Measurements from ENCODE around the gene TUBB1. TPM values are rescaled to one million over a fixed set of nuclear protein-coding genes. Genes with fewer than 3 reads are reported as not detected.
"Not testable (repeated sequence)": the region's sequence is repeated elsewhere in the genome, so short reads cannot be mapped to it uniquely, and the experiment has no call there.

Gene TUBB1
- total RNA-seq, 4 donors from 2014 or later, result 0.19 to 0.56 (median 0.36) TPM

DNA sequence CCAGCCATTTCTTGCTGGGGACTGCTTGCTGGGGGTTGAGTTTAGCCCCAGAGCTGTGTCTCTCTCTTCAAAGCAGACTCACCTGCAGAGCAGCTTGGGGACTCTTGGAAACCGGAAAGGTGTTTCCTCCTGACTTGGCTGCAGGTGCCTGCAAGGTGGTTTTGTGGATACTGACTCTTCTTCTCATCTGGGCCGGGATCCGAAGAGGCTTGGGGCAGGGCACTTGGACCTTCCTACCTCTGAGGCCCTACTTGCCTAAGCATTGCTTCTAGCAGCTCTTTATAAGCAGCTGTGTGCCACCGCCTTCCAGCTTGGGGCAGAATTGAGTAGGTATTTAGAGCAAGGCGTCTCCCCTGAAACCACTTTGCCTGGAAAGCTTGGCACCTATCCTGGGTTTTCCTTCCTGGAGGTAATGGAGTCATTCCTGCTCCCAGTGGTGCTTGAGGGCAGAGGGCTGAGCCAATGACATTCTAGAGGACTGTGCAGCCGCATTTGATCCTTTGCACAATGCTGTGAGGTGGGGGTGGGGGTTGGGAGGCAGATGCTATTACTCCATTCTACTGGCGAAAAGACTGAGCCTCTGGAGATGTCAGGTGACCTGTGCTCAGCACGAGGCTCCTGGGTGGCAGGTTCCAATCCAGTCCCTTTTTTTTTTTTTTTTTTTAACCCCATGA, 8.8 kb upstream of the TUBB1 start:
- TF ChIP-seq, protein P1, sequence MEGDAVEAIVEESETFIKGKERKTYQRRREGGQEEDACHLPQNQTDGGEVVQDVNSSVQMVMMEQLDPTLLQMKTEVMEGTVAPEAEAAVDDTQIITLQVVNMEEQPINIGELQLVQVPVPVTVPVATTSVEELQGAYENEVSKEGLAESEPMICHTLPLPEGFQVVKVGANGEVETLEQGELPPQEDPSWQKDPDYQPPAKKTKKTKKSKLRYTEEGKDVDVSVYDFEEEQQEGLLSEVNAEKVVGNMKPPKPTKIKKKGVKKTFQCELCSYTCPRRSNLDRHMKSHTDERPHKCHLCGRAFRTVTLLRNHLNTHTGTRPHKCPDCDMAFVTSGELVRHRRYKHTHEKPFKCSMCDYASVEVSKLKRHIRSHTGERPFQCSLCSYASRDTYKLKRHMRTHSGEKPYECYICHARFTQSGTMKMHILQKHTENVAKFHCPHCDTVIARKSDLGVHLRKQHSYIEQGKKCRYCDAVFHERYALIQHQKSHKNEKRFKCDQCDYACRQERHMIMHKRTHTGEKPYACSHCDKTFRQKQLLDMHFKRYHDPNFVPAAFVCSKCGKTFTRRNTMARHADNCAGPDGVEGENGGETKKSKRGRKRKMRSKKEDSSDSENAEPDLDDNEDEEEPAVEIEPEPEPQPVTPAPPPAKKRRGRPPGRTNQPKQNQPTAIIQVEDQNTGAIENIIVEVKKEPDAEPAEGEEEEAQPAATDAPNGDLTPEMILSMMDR (IDR thresholded peaks at IDR 0.05), result no peak
- DNase-seq (ENCODE audit: low spot score) (no peak), ATAC-seq (ENCODE audit: low FRiP score) (no peak)

DNA sequence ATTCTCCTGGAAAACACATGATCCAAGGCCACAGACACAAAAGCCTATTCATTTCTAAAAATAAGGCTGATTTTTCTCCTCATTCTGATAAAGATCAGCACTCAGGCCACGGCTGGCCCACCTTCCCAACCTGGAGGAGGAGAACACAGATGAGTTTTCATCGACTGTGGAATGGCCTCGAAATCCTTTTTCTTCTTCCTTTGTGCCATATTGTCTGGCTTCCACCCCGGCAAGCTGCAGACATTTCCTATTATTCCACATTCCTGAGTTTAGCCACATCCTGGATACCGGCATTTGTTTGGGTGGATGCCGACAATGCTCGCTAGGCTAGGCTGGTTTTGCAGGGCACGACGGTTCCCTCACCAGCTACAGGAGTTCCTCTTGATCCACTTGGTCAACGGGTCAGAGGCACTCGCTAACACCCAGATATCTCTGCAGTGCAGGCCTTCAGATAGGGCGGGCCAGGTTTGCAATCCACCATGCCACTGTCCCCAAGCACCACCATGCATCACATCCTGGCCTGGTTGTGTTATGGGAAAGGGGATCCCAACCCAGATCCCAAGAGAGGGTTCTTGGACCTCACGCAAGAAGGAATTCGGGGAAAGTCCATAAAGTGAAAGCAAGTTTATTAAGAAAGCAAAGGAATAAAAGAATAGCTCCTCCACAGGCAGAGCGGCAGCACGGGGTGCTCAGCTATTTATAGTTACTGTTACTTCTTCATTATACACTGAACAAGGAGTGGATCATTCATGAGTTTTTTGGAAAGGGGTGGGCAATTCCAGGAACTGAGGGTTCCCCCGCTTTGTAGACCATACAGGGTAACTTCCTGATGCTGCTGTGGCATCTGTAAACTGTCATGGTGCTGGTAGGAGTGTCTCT, 8.0 kb upstream of the TUBB1 start:
- DNase-seq (ENCODE audit: low spot score) (no peak), ATAC-seq (ENCODE audit: low FRiP score) (no peak)
- TF ChIP-seq, protein P1 (IDR thresholded peaks at IDR 0.05), result no peak

DNA sequence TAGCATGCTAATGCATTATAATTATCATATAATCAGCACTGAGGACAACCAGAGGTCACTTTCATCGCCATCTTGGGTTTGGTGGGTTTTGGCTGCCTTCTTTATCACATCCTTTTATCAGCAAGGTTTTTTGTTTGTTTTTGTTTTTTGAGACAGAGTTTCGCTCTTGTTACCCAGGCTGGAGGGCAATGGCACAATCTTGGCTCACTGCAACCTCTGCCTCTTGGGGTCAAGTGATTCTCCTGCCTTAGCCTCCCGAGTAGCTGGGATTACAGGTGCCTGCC, 7.4 kb upstream of the TUBB1 start:
- not testable (repeated sequence) for DNase-seq (ENCODE audit: low spot score); ATAC-seq (ENCODE audit: low FRiP score)

DNA sequence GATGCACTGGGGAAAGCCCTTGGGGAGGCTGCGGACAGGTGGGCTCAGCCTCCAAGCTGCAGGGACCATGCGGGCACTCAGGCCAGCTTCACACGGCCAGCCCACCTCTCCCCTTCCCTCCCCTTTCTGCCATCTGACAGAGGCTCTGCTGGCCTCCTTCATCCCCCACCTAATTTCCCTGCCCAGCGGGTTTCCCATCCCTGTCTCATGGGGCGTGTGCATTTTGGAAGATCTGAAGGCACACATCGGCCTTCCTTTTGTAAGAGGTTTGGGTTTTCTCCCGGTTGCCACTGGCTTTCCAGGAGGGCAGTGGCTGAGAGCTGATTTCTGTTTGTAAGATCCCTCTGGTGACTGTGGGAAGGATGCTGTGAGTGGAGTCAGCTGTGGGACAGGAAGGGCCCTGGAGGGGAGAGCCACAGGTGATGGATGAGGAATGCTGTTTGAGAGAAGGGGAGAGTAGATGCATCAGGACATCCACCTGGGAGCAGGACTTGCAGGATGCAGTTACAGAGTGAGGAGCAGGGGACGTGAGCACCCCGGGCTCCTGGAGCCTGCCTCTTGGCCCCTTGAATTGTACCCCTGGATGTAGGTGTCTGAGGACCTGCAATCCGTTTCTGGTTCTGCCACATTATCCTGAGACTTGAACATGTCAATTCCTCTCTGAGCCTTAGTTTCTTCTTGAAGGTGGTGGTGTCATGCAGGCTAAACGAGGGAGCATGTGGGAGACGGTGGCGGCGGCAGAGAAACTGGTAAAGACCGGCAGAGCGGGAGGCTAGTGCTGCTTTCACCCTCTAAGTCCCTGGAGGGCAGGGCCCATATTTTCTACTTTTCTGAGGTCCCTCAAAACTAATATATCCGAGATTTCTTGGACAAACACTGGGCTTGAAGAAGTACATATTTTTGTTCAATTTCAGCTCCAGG, 5.9 kb upstream of the TUBB1 start:
- DNase-seq (ENCODE audit: low spot score), result no peak
- ATAC-seq (ENCODE audit: low FRiP score), result no peak
- TF ChIP-seq, protein P1 (IDR thresholded peaks at IDR 0.05), result no peak

DNA sequence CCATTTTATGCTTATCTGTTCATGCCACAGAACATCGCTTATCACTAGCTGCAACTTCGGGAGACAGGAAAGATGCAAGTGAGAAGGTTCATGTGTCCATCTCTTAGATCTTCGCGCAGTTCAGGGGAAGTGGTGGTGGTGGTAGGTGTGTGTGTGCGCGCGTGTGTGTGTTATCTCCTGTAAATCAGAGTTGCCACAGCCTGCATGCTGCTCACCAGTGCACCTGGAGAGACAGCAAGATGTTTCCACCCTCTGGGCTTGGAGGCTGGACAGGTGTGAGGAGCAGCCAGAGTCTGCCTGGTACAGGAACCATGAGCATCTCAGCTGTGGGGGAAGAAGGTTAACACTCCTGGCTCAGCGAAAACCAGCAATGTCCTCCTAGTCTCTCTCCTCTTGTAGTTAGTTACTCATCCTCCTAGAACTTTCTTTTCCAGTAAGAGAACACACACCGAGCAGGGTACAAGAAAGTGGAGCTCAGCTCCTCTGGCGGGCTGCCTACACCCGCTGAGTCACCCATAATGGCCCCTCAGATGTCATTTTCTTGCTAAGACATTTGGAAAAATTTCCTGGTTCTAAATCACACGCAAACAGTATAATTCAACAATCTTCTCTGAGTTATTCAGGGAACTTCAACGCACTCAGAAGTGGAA, 5.1 kb upstream of the TUBB1 start:
- TF ChIP-seq, protein P1 (IDR thresholded peaks at IDR 0.05), result no peak
- no peak for DNase-seq (ENCODE audit: low spot score)
- no peak for ATAC-seq (ENCODE audit: low FRiP score)

DNA sequence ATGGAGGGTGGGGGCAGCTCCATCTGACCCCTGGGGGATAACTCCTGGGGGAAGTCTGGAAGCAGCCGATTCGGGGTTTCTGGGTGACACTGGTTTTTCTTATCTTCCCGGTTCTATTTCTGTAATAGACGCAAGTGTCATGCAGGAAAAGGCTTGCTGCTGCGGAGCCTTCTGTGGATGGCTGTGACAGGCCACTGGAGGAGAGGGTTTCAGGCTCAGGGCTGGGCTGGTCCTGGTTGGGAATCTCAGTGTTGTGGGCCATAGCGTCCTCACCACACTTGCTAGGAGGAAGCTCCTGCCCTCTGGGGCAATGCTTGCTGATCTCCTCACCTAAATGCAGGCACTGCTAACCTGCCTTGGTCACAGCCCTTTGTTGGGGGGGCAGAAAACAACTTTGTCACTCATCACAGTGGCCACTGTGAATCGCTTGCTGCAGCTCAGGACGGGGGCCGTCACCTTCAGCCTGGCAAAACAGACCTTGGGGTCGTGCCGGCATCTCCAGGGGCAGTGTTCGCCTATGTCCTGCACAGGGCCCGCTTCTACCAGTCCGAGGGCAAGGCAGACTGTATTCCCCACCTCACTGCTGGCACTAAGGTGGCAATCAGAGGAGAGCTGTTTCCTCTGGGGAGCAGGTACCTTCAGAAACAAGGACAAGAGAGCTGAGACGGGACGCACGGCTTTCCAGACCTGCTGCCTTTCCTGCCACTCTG, 4.4 kb upstream of the TUBB1 start:
- no peak for ATAC-seq (ENCODE audit: low FRiP score)
- TF ChIP-seq, protein P1 (IDR thresholded peaks at IDR 0.05), result no peak
- DNase-seq (ENCODE audit: low spot score), result no peak

All from omental fat pad (tissue), 4 donors.